ENCODE data around the gene ENDOU. TPM values are rescaled to one million over a fixed set of nuclear protein-coding genes. Genes with fewer than 3 reads are reported as not detected.
A peak's percentile ranks its signal among the peaks of the same experiment; 100 is the strongest.

Gene ENDOU
- total RNA-seq, 1 donor from 2014 or later: not detected

DNA sequence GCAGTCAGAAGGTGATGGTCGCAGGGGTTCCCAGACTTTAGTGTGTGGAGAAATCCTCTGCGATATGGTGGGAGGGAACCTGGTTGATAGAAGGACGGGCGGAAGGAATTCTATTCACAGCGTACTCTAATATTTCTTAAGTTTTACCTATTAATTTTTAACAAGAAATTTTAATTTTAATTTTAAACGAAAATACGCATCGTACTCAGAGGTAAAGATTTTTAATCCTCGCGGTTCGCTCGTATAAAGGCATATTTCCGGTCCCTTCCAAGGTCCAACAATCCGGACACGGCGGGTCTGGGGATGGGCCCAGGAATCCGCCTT is 47.4 kb upstream of the ENDOU start:
- H3K27ac Mint-ChIP-seq (ENCODE audit: unreplicated experiment): no peak overlapping the region
- no peaks in the 10 kb centered on the region for H3K36me3 Mint-ChIP-seq (ENCODE audit: low read depth)
- TF ChIP-seq, protein P1, sequence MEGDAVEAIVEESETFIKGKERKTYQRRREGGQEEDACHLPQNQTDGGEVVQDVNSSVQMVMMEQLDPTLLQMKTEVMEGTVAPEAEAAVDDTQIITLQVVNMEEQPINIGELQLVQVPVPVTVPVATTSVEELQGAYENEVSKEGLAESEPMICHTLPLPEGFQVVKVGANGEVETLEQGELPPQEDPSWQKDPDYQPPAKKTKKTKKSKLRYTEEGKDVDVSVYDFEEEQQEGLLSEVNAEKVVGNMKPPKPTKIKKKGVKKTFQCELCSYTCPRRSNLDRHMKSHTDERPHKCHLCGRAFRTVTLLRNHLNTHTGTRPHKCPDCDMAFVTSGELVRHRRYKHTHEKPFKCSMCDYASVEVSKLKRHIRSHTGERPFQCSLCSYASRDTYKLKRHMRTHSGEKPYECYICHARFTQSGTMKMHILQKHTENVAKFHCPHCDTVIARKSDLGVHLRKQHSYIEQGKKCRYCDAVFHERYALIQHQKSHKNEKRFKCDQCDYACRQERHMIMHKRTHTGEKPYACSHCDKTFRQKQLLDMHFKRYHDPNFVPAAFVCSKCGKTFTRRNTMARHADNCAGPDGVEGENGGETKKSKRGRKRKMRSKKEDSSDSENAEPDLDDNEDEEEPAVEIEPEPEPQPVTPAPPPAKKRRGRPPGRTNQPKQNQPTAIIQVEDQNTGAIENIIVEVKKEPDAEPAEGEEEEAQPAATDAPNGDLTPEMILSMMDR (IDR thresholded peaks at IDR 0.05): no peak
- peaks cover 27% of the 10 kb centered on the region for H3K4me1 Mint-ChIP-seq (ENCODE audit: low read depth)
- peak overlapping the region; percentile 67 for H3K4me3 Mint-ChIP-seq (ENCODE audit: unreplicated experiment)
- no peak for DNase-seq (ENCODE audit: low spot score)
- no peaks in the 10 kb centered on the region for H3K9me3 Mint-ChIP-seq (ENCODE audit: low read depth)
- no peaks in the 10 kb centered on the region for H3K27me3 Mint-ChIP-seq (ENCODE audit: low read depth)

DNA sequence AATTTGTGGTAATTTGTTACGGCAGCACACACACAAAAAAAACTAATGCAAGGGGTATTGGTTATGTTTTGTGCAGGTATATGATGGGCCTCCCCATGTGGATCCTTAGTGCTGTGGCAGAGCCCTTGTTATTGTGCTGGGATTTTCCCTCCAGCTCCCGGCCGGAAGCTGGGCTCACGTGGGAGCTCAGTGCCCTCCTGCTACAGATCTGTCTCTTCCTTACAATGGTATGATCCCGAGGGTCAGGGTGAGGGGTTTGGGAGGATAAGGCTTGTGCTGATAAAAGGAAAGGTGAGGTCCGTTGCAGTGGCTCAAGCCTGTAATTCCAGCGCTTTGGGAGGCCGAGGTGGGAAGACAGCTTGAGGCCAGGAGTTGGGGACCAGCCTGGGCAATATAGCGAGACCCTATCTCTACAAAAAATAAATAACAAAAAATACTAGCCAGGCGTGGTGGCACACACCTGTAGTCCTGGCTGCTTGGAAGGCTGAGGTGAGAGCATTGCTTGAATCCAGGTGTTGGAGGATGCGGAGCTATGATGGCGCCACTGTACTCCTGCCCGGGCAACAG is 46.9 kb upstream of the ENDOU start:
- H3K27me3 Mint-ChIP-seq (ENCODE audit: low read depth): no peaks in the 10 kb centered on the region
- H3K9me3 Mint-ChIP-seq (ENCODE audit: low read depth): no peaks in the 10 kb centered on the region
- TF ChIP-seq, protein P1 (IDR thresholded peaks at IDR 0.05): no peak
- no peaks in the 10 kb centered on the region for H3K36me3 Mint-ChIP-seq (ENCODE audit: low read depth)
- no peak for DNase-seq (ENCODE audit: low spot score)
- peak overlapping the region; percentile 67 for H3K4me3 Mint-ChIP-seq (ENCODE audit: unreplicated experiment)
- peaks cover 32% of the 10 kb centered on the region for H3K4me1 Mint-ChIP-seq (ENCODE audit: low read depth)
- H3K27ac Mint-ChIP-seq (ENCODE audit: unreplicated experiment): no peak overlapping the region

DNA sequence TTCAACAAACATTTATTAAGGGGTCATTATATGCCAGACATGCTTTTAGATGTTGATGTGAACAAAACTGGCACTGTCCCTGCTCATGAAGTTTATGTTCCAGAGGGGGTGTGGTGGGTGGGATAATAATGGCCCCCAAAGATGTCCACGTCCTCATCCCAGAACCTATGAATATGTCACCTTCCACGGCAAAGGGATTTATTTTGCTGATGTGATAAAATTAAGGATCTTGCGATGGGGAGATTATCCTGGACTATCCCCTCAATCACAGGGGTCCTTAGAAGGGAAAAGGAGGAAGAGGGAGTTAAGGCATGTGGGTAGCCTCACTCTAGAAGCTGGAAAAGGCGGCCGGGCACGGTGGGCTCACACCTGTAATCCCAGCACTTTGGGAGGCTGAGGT is 46.0 kb upstream of the ENDOU start:
- H3K27me3 Mint-ChIP-seq (ENCODE audit: low read depth): no peaks in the 10 kb centered on the region
- DNase-seq (ENCODE audit: low spot score): no peak
- H3K4me3 Mint-ChIP-seq (ENCODE audit: unreplicated experiment): no peak overlapping the region
- H3K27ac Mint-ChIP-seq (ENCODE audit: unreplicated experiment): no peak overlapping the region
- H3K9me3 Mint-ChIP-seq (ENCODE audit: low read depth): no peaks in the 10 kb centered on the region
- peaks cover 24% of the 10 kb centered on the region for H3K4me1 Mint-ChIP-seq (ENCODE audit: low read depth)
- no peaks in the 10 kb centered on the region for H3K36me3 Mint-ChIP-seq (ENCODE audit: low read depth)
- TF ChIP-seq, protein P1 (IDR thresholded peaks at IDR 0.05): no peak

DNA sequence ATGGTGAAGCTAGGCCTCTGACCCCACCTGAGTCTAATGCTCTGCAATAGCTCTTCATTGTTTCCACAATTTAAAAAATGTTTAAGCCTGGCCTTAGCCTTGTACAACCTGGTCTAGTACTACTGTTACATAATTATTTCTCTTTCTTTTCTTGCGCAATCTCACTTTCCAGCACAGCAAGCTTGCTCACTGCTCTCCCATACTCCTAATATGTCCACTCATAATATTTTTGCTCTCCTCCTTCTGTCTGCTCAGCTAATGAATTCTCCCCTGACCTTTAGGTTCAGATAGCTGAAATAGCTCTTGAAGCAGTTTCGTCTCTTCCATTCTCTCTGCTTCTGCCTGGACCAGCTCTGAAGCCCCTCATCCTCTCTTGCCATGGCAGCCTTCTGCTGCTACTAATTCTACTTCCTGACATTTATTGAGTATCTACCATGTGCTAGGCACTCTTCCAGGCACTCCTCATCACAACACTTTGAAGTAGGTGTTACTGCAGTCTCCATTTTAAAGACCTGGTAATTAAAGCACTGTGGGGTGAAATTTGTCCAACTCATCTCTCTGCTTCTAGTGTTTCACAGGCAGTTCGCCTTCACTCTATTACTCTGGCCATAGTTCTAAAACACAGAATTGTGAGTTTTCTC is 44.9 kb upstream of the ENDOU start:
- no peak overlapping the region for H3K4me3 Mint-ChIP-seq (ENCODE audit: unreplicated experiment)
- TF ChIP-seq, protein P1 (IDR thresholded peaks at IDR 0.05): no peak
- no peaks in the 10 kb centered on the region for H3K27me3 Mint-ChIP-seq (ENCODE audit: low read depth)
- no peaks in the 10 kb centered on the region for H3K9me3 Mint-ChIP-seq (ENCODE audit: low read depth)
- DNase-seq (ENCODE audit: low spot score): no peak
- H3K27ac Mint-ChIP-seq (ENCODE audit: unreplicated experiment): no peak overlapping the region
- H3K36me3 Mint-ChIP-seq (ENCODE audit: low read depth): no peaks in the 10 kb centered on the region
- H3K4me1 Mint-ChIP-seq (ENCODE audit: low read depth): peaks cover 32% of the 10 kb centered on the region

DNA sequence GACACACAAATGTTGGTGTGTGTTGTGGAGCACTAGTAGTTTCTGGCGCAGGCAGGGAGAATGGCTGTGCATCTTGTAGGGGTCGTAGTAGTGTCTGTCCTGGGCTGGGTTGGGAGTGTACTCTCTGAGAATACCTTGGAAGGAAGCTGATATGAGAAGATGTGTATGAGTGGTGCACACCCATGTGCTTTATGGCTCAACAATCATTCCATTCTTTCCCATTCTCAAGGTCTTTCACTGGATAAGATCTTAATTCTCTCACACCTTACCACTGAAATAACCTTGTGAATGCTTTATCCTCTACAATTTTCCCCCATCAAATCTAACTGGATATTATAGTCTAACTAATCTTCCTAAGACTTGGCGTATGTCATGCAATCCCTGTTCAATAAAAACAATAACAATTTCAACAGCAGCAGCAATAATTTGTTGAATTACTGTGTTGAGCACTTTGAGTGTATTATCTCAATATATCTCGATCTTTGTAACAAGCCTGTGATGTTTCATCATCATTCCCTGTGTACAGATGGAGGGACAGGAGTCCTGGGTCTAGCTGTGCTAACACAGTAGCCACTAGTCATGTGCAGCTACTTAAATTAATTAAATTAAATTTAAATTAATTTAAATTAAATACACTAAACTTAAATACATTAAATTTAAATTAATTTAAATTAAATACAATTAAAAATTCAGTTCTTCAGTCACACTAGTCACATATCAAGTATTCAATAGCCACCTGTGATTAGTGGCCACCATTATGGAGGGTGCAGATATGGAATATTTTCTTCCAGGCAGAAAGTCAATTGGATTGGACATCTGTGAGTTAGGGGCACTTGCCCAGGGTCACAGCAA is 44.2 kb upstream of the ENDOU start:
- DNase-seq (ENCODE audit: low spot score): no peak
- Mint-ChIP-seq H3K4me1 (ENCODE audit: low read depth) (peaks cover 28% of the 10 kb centered on the region), H3K27me3 (ENCODE audit: low read depth) (no peaks in the 10 kb centered on the region), H3K4me3 (ENCODE audit: unreplicated experiment) (no peak overlapping the region), H3K9me3 (ENCODE audit: low read depth) (no peaks in the 10 kb centered on the region), H3K36me3 (ENCODE audit: low read depth) (no peaks in the 10 kb centered on the region), H3K27ac (ENCODE audit: unreplicated experiment) (no peak overlapping the region)
- TF ChIP-seq, protein P1 (IDR thresholded peaks at IDR 0.05): no peak
